Cardiac septum (tissue), 1 donor: ENCODE results near the gene SEBOX. TPM values are rescaled to one million over a fixed set of nuclear protein-coding genes. Genes with fewer than 3 reads are reported as not detected.

Source experiments
- DNase-seq: peaks from one replicate; pipeline ENCODE4 v3.0.0-alpha.2; 2020; ENCODE audit warnings: low spot score
- intact Hi-C: fragments of 100-400 bp; cut with DNase I; formaldehyde crosslinking; loops from one replicate; pipeline ENCODE4 v1.14.0; 2022
- total RNA-seq: library from RNA; stranded (reverse); fragmentation: NEBNext Ultra II Directional; extraction: Animal tissue kit (Norgen Biotek cat#: 25700); gene quantifications from one replicate; pipeline ENCODE4 v1.2.1, GENCODE V29; 2021
- donor health status: DM: no; HTN: no; CAD: no.

The SEBOX gene
- total RNA-seq, 1 donor from 2014 or later = not detected

DNA sequence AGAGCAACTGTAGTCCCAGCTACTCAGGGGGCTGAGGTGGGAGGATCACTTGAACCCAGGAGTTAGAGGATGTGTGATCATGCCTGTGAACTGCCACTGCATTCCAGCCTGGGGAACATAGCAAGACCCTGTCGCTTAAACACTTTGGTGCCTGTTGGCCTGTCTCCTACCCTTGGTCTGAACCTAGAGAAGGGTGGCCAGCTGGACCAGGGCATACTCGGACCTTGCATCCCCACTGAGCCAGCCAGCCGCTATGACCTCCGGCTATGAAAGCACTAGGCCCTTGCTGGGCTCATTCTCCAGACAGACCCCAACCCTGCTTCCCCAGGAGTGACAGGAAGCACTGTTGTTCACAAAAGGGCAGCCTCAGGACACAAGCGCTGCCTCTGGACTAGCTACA is 34.3 kb downstream of the SEBOX start:
- DNase-seq = no peak
- intact Hi-C loops = no loop called here

DNA sequence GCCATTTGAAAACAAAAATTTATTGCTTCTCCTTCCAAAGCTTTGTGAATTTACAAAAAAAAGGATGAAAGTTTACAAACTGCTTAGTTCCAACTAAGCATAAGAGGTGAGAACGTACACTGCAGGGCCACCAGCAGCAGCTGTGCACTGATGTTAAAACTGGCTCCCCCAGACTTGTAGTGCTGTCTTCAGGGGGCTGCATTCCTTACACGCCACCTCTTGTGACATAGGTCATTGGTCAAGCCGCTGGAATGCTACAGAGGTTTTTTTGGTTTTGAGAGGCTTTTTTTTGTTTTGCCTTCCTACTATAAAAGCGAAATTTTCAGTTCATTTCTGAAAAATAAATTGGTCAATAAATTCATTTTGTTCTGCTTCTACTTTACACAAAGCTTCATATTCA is 36.7 kb downstream of the SEBOX start:
- intact Hi-C loops = no loop called here
- DNase-seq = no peak

DNA sequence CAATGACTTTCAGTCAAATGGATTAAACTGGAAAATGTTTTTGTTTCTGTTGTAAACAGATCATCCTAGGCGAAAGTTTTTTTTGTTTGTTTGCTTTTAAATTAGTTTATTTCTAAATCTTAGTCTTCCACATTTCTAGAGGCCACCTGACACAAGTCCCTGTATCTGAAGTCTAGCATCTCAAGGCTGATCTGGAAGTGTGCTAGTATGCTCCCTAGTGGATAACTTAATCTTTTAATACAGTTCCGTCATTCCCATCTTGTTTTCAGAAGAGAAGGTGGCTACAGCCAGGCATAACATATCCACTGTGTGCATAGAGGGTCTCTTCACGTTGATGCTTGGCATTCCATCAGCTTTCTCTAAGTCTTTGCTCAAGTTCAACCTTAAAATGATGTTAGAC is 37.3 kb downstream of the SEBOX start:
- DNase-seq = no peak
- intact Hi-C loops = no loop called here

DNA sequence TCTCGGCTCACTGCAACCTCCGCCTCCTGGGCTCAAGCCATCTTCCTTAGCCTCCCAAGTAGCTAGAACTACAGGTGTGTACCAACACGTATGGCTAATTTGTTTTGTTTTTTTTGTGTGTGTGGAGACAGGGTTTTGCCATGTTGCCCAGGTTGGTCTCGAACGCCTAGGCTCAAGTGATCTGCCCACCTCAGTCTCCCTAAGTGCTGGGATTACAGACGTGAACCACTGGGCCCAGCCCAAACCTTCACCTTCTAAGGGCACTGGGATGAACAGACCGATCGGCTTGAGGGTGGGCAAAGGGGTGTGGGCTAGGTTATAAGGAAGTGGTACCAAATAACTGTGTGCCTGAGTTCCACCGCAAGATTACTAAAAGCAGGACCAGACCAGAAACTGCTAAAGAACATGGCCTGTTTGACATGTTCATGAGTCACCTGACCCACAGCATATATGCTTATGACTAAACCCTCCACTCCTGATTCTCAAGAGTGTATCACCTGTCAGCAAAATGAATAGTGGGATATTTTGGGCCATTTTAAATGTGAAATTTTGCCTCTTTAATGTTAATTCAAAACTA is 37.9 kb downstream of the SEBOX start:
- intact Hi-C loops = no loop called here
- DNase-seq = no peak

DNA sequence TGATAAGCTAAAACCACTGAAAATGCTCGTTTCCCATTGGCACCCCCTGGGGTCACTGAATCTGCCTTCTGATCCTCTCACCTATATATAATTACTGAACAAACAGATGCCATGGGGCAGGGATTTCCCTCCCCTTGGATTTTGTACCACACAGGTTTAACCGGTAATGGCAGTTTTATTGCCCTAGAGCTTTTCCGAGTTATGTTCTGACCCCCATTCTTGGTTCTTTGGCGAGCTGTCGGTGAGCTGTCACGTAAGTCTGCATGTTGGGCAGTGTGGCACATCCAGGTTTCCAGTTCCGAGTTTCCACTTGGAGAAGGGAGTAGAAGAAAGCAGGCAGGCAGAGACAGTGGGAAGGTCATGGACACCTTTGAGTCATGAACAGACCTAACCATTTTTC is 38.9 kb downstream of the SEBOX start:
- intact Hi-C loops = no loop called here
- DNase-seq = no peak

DNA sequence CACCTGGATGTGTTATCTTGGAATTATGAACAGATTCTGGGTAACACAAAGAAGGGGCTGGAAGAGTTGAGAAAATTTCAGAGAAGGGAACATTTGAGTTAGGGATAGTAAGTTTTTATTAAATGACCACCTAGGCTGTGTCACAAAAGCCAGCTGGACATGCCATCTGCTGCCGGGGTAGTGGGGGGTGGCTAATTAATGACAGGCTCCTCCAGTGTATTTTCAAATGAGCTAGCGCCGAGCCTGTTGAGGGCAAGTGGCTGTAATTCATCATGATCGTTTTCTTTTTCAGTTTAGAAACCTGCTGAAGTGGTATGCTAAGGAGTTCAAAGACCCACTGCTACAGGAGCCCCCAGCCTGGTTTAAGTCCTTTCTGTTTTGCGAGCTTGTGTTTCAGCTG is 39.8 kb downstream of the SEBOX start:
- intact Hi-C loops = no loop called here
- DNase-seq = no peak

DNA sequence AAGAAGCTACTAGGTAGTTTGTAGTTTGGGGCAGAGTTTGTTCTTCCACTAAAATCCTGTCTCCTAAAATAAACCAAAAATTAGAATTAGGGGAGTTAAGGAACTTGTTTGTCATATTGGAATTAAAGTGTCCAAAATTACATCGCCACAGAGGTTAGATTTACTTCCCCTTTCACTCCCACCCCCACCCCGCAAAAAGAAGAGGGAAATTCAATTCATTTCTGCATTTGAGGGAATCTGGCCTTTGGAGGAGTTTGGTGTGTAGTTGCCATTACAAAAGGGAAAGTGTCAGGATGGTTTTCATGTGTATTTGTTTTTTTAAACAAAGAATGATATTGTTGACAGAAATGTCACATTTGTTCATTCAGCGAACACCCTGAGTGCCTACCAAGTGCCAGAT is 40.2 kb downstream of the SEBOX start:
- no peak for DNase-seq
- intact Hi-C loops = no loop called here

DNA sequence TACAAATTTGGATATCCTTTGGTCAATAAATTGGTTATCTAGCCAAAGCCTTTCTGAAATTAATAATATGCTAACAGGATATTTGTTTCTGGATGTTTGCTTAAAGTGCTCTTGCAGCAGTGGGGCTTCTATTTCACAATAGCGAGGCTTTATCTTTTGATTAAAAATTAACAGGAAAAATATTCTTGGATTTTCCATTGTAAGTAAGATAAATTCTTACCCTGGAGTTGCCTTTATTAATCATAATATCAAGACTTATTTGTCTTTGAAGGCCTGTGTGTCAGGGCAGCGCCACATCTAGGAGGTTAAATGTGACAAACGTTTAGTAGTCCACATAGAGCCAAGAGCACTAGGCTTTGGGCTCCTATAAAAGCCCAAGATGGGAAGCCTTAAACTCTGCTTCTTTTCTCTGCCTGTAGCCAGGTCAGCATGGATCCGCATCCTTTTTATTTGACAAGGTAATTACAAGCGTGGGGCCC is 40.7 kb downstream of the SEBOX start:
- intact Hi-C loops = no loop called here

DNA sequence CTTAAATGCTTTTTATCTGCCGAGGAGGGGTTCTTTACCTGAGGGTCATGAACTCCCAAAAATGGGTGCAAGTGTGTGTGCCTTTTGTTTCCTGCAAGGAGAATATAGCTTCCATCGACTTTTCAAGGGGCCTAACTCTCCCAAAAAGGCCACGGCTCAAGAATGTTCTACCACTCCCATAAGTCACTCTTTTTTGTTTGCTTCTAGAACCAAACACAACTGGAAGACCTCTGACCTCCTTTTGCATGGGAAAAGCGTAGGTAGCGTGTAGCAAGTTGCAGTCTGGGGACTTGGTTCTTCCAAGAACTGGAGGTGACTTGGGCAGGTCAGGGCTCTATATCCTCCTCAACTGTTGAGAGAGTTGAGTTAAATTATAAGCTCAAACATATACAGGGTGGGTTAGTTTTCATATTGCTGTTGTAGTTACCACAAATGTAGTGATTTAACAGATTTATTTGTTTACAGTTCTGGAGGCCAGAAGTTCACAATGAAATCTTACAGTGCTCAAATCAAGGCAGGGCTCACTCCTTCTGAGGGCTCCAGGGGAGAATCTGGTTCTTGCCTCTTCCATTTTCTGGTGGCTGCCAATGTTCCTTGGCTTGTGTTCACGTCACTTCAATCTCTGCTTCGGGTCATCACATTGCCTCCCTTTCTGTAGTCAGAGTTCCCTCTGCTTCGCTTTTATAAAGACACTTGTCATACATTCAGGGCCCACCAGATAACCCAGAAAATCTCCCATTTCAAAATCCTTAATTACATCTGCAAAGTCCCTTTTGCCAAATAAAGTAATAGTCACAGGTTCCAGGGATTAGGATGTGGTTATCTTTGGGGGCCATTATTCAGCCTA is 44.6 kb downstream of the SEBOX start:
- no peak for DNase-seq
- intact Hi-C loops = no loop called here

More for the DNA sequence above, 40.7 kb downstream of the SEBOX start:
- no peak for DNase-seq

DNA sequence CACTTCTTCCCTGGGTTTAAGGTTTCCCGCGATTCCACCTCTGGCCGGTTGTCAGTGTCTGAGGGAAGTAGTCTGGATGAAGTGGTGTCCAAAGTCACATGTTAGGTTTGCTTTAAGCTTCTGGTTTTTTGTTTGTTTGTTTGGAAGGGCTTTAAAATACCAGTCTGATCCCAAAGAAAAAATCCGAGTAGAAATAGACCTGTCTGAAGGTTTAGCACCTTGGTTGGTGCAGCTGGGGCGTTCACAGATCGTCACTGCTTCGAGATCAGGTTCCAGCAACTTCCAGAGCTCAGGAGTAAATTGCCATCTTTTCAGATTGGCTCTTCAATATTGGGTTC is 45.4 kb downstream of the SEBOX start:
- intact Hi-C loops = no loop called here
- no peak for DNase-seq

DNA sequence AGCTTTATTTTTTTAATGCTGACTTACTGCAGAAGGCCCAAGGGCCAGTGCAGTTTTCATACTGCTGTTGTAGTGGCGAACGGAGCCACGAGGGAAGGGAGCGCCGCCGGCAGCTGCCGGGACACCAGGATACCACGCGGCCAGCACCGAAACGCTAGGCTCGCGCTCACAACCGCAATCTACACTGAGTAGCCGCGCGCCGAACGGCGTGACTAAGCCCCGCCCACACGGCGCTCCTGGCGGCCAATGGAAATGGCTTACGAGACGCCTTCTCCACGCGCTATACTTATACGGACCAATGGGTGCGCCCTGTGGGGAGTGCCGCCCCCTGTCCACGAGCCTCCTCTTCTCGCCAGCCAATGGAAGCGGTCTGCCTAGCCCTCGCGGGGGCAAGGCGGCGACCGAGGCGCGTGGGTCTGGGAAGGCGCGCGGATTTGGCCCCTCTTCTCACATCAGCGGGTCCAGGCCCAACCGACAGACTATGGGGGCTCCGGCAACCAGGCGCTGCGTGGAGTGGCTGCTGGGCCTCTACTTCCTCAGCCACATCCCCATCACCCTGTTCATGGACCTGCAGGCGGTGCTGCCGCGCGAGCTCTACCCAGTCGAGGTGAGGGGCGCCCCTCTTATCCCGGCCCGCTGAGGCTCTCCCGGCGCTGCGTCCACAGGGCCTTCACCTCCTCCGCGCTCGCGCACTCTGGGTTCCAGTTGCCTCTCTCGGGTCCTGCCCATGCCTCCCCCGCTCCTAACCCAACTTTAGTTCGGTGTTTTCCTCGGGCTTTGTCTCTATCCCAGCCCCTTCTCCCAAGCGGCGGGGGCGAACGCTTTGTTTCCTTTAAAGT is 46.0 kb downstream of the SEBOX start, which contains the start of gene TMEM97:
Gene TMEM97, plus strand, starts transcription at position 442 of the 839 bp plus-strand sequence. Its CDS starts 40 bp downstream, at position 482.
- intact Hi-C loops = no loop called here
- peak; percentile 96 for DNase-seq

DNA sequence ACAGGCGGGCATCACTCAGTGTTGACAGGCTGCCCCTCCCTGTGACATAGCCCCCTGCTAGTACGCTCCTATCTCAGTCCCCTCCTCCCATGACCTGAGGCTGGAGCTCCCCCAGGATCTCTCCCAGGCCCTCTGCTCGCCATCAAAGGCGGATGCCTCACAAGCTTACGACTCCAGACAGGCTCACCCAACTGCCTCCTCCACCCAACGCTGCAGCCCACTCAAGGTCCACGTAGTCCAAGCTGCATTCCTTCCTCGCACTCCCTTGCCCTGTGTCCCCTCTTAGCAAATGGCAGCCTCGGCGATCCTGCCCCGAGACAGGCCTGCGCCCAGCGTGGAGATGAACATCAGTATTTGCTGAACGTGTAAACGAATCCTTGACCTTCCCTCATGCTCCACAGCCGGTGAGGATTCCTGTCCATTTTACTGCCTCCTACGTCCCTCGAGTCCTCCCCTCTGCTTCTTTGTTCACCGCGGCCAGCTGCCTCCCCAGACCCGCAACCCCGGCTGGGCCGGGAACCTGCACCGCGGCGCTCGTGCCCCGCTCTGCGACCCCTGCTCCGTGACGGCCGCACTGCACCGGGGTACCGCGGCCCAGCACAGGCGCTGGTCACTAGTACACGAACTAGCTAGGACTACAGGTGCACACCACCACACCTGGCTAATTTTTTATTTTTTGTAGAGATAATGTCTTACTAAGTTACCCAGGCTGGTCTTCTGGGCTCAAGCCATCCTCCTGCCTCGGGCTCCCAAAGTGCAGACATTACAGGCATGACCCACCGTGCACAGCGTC is 46.8 kb downstream of the SEBOX start:
- intact Hi-C loops = no loop called here
- DNase-seq = no peak

DNA sequence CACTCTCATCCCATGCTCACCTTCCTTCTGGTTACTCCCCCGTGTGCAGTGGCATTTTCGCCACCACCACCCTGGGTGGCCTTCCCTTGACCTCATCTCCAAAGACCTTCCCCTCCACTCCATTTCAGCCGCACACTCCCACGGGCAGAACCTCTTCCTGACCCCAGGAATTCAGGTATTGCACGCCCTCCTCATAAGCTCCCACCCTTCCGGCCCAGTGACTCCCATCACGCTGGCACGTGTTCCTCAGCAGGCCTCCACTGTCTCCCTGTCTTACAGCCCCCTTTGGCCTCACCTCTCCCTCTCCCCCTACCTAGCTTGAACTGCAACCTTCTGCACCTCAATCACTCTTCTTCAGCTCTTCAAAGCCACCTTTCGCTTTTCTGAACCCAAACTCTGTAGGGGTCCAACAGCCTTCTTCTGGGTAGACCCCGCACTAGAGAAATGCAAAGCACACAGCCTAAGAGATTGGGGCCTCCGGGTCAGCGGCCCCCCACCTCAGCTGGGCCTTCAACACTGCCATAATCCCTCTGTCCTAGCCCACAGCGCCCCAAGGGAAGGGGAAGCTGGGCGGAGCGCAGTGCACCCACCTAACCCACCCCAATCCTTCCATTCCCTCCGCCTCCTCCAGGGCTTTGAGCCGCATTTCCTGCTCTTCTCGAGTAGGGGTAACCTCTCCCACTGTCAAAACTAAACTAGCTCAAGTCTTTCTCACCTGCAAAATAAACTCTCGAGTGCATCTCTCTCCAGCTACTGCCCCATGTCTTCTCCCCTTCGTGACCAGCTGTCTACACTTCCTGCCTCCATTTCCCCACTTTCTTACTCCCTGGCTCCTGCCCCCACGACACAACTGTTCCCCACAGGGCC is 47.7 kb downstream of the SEBOX start:
- intact Hi-C loops = no loop called here
- DNase-seq = no peak

DNA sequence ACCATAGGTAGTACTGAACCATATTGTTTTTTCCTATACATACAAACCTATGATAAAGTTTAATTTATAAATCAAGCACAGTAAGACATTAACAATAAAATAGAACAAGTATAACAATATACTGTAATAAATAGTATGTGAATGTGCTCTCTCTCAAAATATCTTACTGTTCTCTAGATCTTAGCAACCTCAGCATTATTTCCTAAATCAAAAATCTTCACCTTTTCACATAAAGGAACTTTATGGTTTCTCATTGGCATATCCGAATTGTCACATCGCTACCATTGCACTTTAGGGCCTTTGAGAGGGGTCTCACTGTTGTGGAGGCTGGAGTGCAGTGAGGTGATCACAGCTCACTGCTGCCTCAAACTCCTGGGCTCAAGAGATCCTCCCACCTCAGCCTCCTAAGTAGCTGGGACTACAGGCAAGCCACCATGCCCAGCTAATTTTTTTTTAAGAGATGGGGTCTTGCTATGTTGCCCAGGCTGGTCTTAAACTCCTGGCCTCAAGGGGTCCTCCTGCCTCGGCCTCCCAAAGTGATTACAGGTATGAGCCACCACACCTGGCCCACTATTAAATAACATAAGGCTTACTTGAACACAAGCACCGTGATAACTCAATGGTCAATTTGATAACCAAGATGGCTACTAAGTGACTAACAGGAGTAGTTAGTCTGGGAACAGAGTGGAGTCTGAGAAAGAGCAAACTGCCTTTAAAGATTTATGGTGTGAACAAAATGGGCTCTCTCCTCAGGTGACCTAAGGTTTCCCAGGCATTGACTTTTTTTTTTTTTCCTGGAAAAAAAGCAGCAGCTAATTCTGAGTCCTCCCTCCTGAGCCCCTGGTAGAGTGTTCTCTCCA is 48.9 kb downstream of the SEBOX start:
- DNase-seq = no peak
- intact Hi-C loops = no loop called here

DNA sequence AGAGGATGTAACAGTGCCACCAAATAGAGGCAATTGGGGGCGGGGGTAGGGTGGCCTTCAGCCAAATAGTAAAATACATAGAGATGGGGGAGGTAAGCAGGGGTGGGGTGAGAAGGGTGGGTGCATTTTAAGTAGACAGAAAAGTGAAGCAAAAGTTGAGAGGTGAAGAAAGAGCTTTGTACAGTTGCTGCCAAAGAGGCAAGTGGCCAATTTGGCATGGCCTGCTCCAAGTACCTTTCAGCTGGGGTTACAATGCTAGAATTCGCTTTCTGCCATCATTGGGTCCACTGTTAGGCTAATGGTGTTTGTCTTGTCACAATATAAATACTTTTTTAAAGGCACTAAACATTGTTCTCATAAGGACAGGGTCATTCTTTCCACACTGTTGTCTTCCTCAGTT is 51.2 kb downstream of the SEBOX start:
- no peak for DNase-seq
- intact Hi-C loops = no loop called here
